Right lobe of liver (tissue), 6 donors: ENCODE data around the gene DLG1. TPM values are rescaled to one million over a fixed set of nuclear protein-coding genes. Genes with fewer than 3 reads are reported as not detected.
"Not testable (repeated sequence)": the region's sequence is repeated elsewhere in the genome, so short reads cannot be mapped to it uniquely, and the experiment has no call there.

Source experiments
- ATAC-seq, 4 donors: fragments of 200-7000 bp; cut with Tn5 transposase; one replicate each; pipeline ENCODE4 v1.9.1; 2020; ENCODE audit warnings: mild to moderate bottlenecking in 4 of 4, moderate library complexity in 4 of 4
- DNase-seq, 3 donors: peaks; one replicate each; pipeline ENCODE4 v3.0.0-alpha.2; 2020
- H3K27ac ChIP-seq, 3 donors: fragments of 200-600 bp; one replicate each; pipeline ENCODE4 v1.8.0; 2022
- H3K27me3 ChIP-seq, 2 donors: fragments of 200-600 bp; one replicate each; pipeline ENCODE4 v1.8.0; 2022
- H3K36me3 ChIP-seq, 4 donors: fragments of 200-600 bp; sonication (generic) in 1 of 4; one replicate each; pipeline versions ENCODE4 v1.5.1 to v1.8.0; 2017 to 2022; ENCODE audit warnings: control low read depth in 1 of 4
- H3K4me1 ChIP-seq, 4 donors: fragments of 200-600 bp; sonication (generic) in 1 of 4; one replicate each; pipeline versions ENCODE4 v1.5.1 to v1.8.0; 2017 to 2022; ENCODE audit warnings: control low read depth in 1 of 4
- H3K4me3 ChIP-seq, 3 donors: fragments of 200-600 bp; one replicate each; pipeline ENCODE4 v1.8.0; 2022
- H3K9me3 ChIP-seq, 4 donors: fragments of 200-600 bp; sonication (generic) in 1 of 4; one replicate each; pipeline versions ENCODE4 v1.5.1 to v1.8.0; 2017 to 2022; ENCODE audit warnings: control low read depth in 1 of 4
- CTCF ChIP-seq, 4 donors: fragments of 200-600 bp in 3 of 4; fragments of 450-650 bp in 1 of 4; IDR thresholded peaks; one replicate each; pipeline versions ENCODE4 v1.5.1 to v1.8.0; 2016 to 2022; ENCODE audit warnings: antibody characterized with exemption in 4 of 4, mild to moderate bottlenecking in 2 of 4
- POLR2A ChIP-seq: fragments of 450-650 bp; IDR thresholded peaks from one replicate; pipeline ENCODE4 v1.6.1; 2017; ENCODE audit warnings: antibody characterized with exemption, mild to moderate bottlenecking
- WGBS: methylation state at CpG from one replicate; pipeline ENCODE4 v1.1.6; 2018; ENCODE audit warnings: low coverage, low lambda C conversion rate; ENCODE audit not compliant: insufficient coverage; ENCODE audit errors: missing lambda C conversion rate; 5-methylcytosine and 5-hydroxymethylcytosine counted together
- intact Hi-C, 2 donors: fragments of 100-400 bp; cut with DNase I; formaldehyde crosslinking; loops; one replicate each; pipeline versions ENCODE4 v1.11.2 to v1.14.1; 2022
- total RNA-seq, 6 experiments: library from RNA; depleted of rRNA in 2 of 6; stranded (reverse); fragments of >200 nt in 2 of 6; fragmentation: NEBNext Ultra II Directional in 3 of 6; extraction: Animal tissue kit (Norgen Biotek cat#: 25700) in 3 of 6; gene quantifications; one replicate each; pipeline versions ENCODE4 v1.1.0 to v1.2.4, GENCODE V29; 2016 to 2023
- donor health status: DM: no; HTN: yes; CAD: no.
- donor health status: DM: no; HTN: no; CAD: no.
- donor health status: DM: no; HTN: no; CAD: no.
- donor health status: DM: no; HTN: yes; CAD: no.
- donor health status: DM: no; HTN: yes; CAD: no.

DLG1 gene
- total RNA-seq, 6 experiments from 2014 or later = 36.1 to 50.2 (median 44.2) TPM

GRCh38 chr3:197197334-197197733 is 101.1 kb downstream of the DLG1 start:
- intact Hi-C loops = no loop called here
- Histone ChIP-seq H3K9me3 (no peaks in the 10 kb centered on the region), H3K27me3 (no peaks in the 10 kb centered on the region), H3K4me3 (no peak overlapping the region), H3K4me1 (no peaks in the 10 kb centered on the region), H3K36me3 (no peaks in the 10 kb centered on the region), H3K27ac (no peak overlapping the region)
- ATAC-seq (no peak), DNase-seq (no peak)
- WGBS = 100% methylated on average over 2 of the region's 2 CpGs
- TF ChIP-seq CTCF (IDR thresholded peaks at IDR 0.05) = no peak
- TF ChIP-seq POLR2A = no peak

DNA sequence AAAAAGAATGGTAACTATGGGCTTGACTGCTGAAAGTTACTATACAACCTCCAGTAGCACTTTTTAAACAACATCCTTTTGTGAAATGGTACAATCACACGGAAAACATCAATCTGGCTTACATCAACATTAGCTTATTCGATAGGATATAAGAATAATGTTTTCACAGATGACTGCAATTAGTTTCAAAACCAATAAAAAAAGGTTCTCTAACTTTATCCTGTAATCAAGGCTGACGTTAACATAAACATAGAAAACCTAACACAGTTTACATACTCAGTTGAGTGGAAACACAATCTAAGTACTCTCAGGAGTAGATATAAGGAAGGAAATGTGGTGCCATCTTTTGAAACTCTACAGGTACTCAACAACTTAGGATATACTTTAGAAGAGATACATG is 102.2 kb downstream of the DLG1 start:
- intact Hi-C loops = no loop called here
- Histone ChIP-seq H3K36me3 (no peaks in the 10 kb centered on the region), H3K27ac (no peak overlapping the region), H3K4me1 (no peaks in the 10 kb centered on the region), H3K9me3 (no peaks in the 10 kb centered on the region), H3K4me3 (no peak overlapping the region), H3K27me3 (no peaks in the 10 kb centered on the region)
- WGBS = 94% methylated on average over 3 of the region's 3 CpGs
- ATAC-seq (no peak), DNase-seq (no peak)
- TF ChIP-seq POLR2A = no peak
- no peak for TF ChIP-seq CTCF (IDR thresholded peaks at IDR 0.05)

GRCh38 chr3:197195326-197195725 is 103.1 kb downstream of the DLG1 start:
- Histone ChIP-seq H3K4me1 (no peaks in the 10 kb centered on the region), H3K4me3 (no peak overlapping the region), H3K27me3 (no peaks in the 10 kb centered on the region), H3K36me3 (no peaks in the 10 kb centered on the region), H3K27ac (no peak overlapping the region), H3K9me3 (no peaks in the 10 kb centered on the region)
- 100% methylated on average over 1 of the region's 1 CpG for WGBS
- intact Hi-C loops = no loop called here
- TF ChIP-seq POLR2A (no peak), CTCF (IDR thresholded peaks at IDR 0.05) (no peak)
- DNase-seq = no peak
- ATAC-seq = no peak

DNA sequence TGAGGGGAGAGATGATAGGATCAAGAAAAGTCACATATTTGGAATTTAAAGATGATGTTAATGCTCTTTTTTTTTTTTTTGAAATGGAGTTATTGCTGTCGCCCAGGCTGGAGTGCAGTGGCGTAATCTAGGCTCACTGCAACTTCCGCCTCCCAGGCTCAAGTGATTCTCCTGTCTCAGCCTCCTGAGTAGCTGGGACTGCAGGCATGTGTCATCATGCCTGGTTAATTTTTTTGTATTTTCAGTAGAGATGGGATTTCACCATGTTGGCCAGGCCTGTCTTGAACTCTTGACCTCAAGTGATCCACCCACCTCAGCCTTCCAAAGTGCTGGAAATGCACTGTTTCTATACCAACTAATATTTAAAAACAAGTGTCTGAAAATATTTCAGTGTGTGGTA is 104.7 kb downstream of the DLG1 start:
- H3K4me3 ChIP-seq, ATAC-seq, H3K36me3 ChIP-seq, H3K27ac ChIP-seq, H3K27me3 ChIP-seq, H3K4me1 ChIP-seq, H3K9me3 ChIP-seq, DNase-seq, intact Hi-C loops: not testable (repeated sequence)
- WGBS = 80% methylated on average over 3 of the region's 3 CpGs

DNA sequence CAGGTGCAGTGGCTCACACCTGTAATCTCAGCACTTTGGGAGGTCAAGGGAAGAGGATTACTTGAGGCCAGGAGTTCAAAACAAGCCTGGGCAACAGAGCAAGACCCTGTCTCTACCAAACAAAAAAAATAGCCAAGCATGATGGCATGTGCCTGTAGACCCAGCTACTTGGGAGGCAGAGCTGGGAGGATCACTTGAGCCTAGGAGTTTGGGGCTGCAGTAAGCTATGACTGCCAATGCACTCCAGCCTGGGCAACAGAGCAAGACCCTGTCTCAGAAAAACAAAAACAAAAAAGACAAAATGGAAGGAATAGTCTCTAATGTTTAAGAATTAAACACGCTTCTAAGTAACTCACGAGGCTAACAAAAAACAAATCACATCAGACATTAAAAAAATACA is 106.5 kb downstream of the DLG1 start:
- intact Hi-C loops = no loop called here
- WGBS = 100% methylated on average over 2 of the region's 2 CpGs

DNA sequence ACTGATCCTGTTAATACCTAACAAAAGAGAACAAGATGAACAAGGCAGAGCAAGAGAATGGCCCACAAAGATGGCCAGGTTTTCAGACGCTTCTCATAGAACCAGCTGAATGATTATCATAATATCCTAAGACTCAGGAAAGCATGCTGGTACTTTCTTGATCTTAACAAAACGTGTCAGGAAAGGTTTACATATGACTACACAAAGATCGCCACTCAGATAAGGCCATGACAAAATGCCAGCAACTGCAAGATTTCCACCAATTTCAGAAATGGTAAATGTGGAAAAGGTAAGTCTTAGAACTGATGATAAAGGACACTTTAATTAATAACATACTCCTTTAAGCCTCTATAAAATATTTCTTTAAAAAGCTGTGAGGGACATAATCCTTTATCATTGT is 108.8 kb downstream of the DLG1 start:
- DNase-seq = no peak
- TF ChIP-seq POLR2A (no peak), CTCF (IDR thresholded peaks at IDR 0.05) (no peak)
- no peaks in the 10 kb centered on the region for H3K4me1 ChIP-seq
- H3K27ac ChIP-seq = no peak overlapping the region
- no peaks in the 10 kb centered on the region for H3K9me3 ChIP-seq
- WGBS = 41% methylated on average over 3 of the region's 3 CpGs
- ATAC-seq = no peak
- H3K36me3 ChIP-seq = no peaks in the 10 kb centered on the region
- no peak overlapping the region for H3K4me3 ChIP-seq
- H3K27me3 ChIP-seq = no peaks in the 10 kb centered on the region
- intact Hi-C loops = loop anchor here (5.0 to 10.0 kb wide), 2 partner anchors 185 to 187 kb away; no protein-coding TSS in a partner anchor

More for the DNA sequence above, 106.5 kb downstream of the DLG1 start:
- no peak for DNase-seq
- Histone ChIP-seq H3K9me3 (no peaks in the 10 kb centered on the region), H3K4me3 (no peak overlapping the region), H3K36me3 (no peaks in the 10 kb centered on the region), H3K4me1 (no peaks in the 10 kb centered on the region), H3K27ac (no peak overlapping the region), H3K27me3 (no peaks in the 10 kb centered on the region)
- ATAC-seq = no peak
- no peak for TF ChIP-seq POLR2A
